SK-N-SH (cell line): ENCODE results near the gene CYP27B1. TPM values are rescaled to one million over a fixed set of nuclear protein-coding genes. Genes with fewer than 3 reads are reported as not detected.
A peak's percentile ranks its signal among the peaks of the same experiment; 100 is the strongest.

ENCODE experiments used
- CTCF ChIA-PET: fragments of 300-600, 350-600 bp; formaldehyde crosslinking; extraction: SDS; loops from one replicate; lab custom pipeline; 2021; lab: Yijun Ruan, JAX
- POLR2A ChIA-PET: fragments of 350-600 bp; sonication (Branson Sonifier 250); formaldehyde crosslinking; extraction: SDS; loops from one replicate; lab custom pipeline; 2020; ENCODE audit warnings: antibody characterized with exemption, inconsistent platforms; lab: Yijun Ruan, JAX
- DNase-seq: peaks from one replicate; pipeline ENCODE4 v3.0.0; 2012
- H2AFZ ChIP-seq: fragments of 200-600 bp; sonication (generic); 2 replicates; pipeline ENCODE4 v1.8.1; 2016; ENCODE audit warnings: antibody characterized with exemption, mild to moderate bottlenecking, low read depth
- H3F3A ChIP-seq: fragments of 200-600 bp; sonication (generic); replicated peaks from 2 replicates; pipeline ENCODE3; 2016; ENCODE audit warnings: antibody characterized with exemption, mild to moderate bottlenecking; ENCODE audit not compliant: insufficient read depth
- H3K27ac ChIP-seq, 2 experiments: fragments of 200-500 bp in 1 of 2; fragments of 200-600 bp in 1 of 2; sonication (Bioruptor generic) in 1 of 2; sonication (generic), shearing (Covaris generic) in 1 of 2; 2 replicates each; pipeline versions ENCODE4 v1.5.1 to v1.6.1; 2014 to 2016; ENCODE audit warnings: low read depth in 2 of 2, inconsistent platforms in 1 of 2, low read length in 1 of 2, mild to moderate bottlenecking in 1 of 2, mixed read lengths in 1 of 2
- H3K27me3 ChIP-seq: fragments of 200-600 bp; sonication (generic), shearing (Covaris generic); 2 replicates; pipeline ENCODE4 v1.6.1; 2016; ENCODE audit warnings: mixed run types; ENCODE audit not compliant: insufficient read depth
- H3K36me3 ChIP-seq, 2 experiments: fragments of 200-500 bp in 1 of 2; fragments of 200-600 bp in 1 of 2; sonication (Bioruptor generic) in 1 of 2; sonication (generic) in 1 of 2; replicated peaks in 1 of 2; 2 replicates each; pipeline versions ENCODE3 to v1.5.1; 2014 to 2016; ENCODE audit warnings: low read length in 1 of 2, mild to moderate bottlenecking in 1 of 2; ENCODE audit not compliant: insufficient read depth in 2 of 2, control insufficient read depth in 1 of 2
- H3K4me1 ChIP-seq, 2 experiments: fragments of 200-500 bp in 1 of 2; fragments of 200-600 bp in 1 of 2; sonication (Bioruptor generic) in 1 of 2; sonication (generic), shearing (Covaris generic) in 1 of 2; 2 replicates each; pipeline versions ENCODE4 v1.5.1 to v1.6.1; 2014 to 2016; ENCODE audit warnings: low read depth in 1 of 2, low read length in 1 of 2, mixed run types in 1 of 2; ENCODE audit not compliant: insufficient read depth in 2 of 2, control insufficient read depth in 1 of 2
- H3K4me2 ChIP-seq: fragments of 200-600 bp; sonication (generic), shearing (Covaris generic); 2 replicates; pipeline ENCODE4 v1.6.1; 2017; ENCODE audit warnings: mixed run types
- H3K4me3 ChIP-seq, 2 experiments: fragments of 200-500 bp in 1 of 2; fragments of 200-600 bp in 1 of 2; sonication (Bioruptor generic) in 1 of 2; sonication (generic), shearing (Covaris generic) in 1 of 2; 2 replicates each; pipeline versions ENCODE4 v1.5.1 to v1.8.1; 2014 to 2016; ENCODE audit warnings: low read depth in 2 of 2, inconsistent platforms in 1 of 2, low read length in 1 of 2, mild to moderate bottlenecking in 1 of 2, mixed read lengths in 1 of 2, moderate library complexity in 1 of 2
- H3K79me2 ChIP-seq: fragments of 200-600 bp; sonication (generic); 2 replicates; pipeline ENCODE4 v1.8.1; 2017; ENCODE audit warnings: mild to moderate bottlenecking; ENCODE audit not compliant: insufficient read depth
- H3K9ac ChIP-seq: fragments of 200-600 bp; sonication (generic); 2 replicates; pipeline ENCODE4 v1.6.1; 2017; ENCODE audit warnings: mixed run types
- H3K9me2 ChIP-seq: fragments of 200-600 bp; sonication (generic); 2 replicates; pipeline ENCODE4 v1.6.1; 2017; ENCODE audit warnings: mixed run types
- H3K9me3 ChIP-seq: fragments of 200-600 bp; sonication (generic); 2 replicates; pipeline ENCODE4 v1.6.1; 2017; ENCODE audit warnings: mixed run types, mild to moderate bottlenecking, moderate library complexity
- H4K20me1 ChIP-seq: fragments of 200-600 bp; sonication (generic); 2 replicates; pipeline ENCODE4 v1.6.1; 2017; ENCODE audit warnings: mild to moderate bottlenecking, mixed run types; ENCODE audit not compliant: insufficient read depth
- EP300 ChIP-seq, 2 experiments: IDR thresholded peaks; 2 replicates each; pipeline versions ENCODE4 v1.4.0 to v1.6.1; 2012; ENCODE audit warnings: borderline replicate concordance in 1 of 2, low read depth in 1 of 2, low read length in 1 of 2
- EZH2phosphoT487 ChIP-seq: fragments of 200-600 bp; sonication (generic); IDR thresholded peaks from 2 replicates; pipeline ENCODE4 v1.6.1; 2017; ENCODE audit warnings: low read depth, mixed run types, mild to moderate bottlenecking, antibody characterized with exemption, moderate library complexity, borderline replicate concordance
- FOSL2 ChIP-seq: IDR thresholded peaks from 2 replicates; pipeline ENCODE4 v1.4.0; 2012; ENCODE audit warnings: low read depth, mild to moderate bottlenecking, moderate library complexity, borderline replicate concordance
- GATA2 ChIP-seq: sonication (generic); formaldehyde crosslinking; IDR thresholded peaks from 2 replicates; pipeline ENCODE4 v1.5.0; 2020; ENCODE audit warnings: mild to moderate bottlenecking, missing genetic modification reagents
- NFIC ChIP-seq: IDR thresholded peaks from 2 replicates; pipeline ENCODE4 v1.4.0; 2012; ENCODE audit warnings: borderline replicate concordance
- RAD21 ChIP-seq: IDR thresholded peaks from 2 replicates; pipeline ENCODE4 v1.6.1; 2012; ENCODE audit warnings: mild to moderate bottlenecking, low read length
- RCOR1 ChIP-seq: fragments of 150-350 bp; IDR thresholded peaks from 2 replicates; pipeline ENCODE4 v1.6.1; 2017; ENCODE audit warnings: antibody characterized with exemption, low read length
- RFX5 ChIP-seq: IDR thresholded peaks from 2 replicates; pipeline ENCODE4 v1.6.1; 2012; ENCODE audit warnings: mild to moderate bottlenecking, improper control_type of control experiment, low read length
- YY1 ChIP-seq: IDR thresholded peaks from 2 replicates; pipeline ENCODE4 v1.4.0; 2012; ENCODE audit warnings: low read depth, mild to moderate bottlenecking
- WGBS: methylation state at CpG from one replicate; pipeline ENCODE4 v1.1.6; 2017; ENCODE audit warnings: low lambda C conversion rate; 5-methylcytosine and 5-hydroxymethylcytosine counted together
- polyA plus RNA-seq, 3 experiments: library from polyadenylated mRNA; depleted of rRNA; stranded (reverse); fragments of >200 nt; gene quantifications; 2 replicates each; pipeline ENCODE4 v1.2.3, GENCODE V29; 2012
- TF ChIP-seq, protein P1 (sequence below): IDR thresholded peaks from 2 replicates; pipeline ENCODE4 v1.4.0; 2012; ENCODE audit warnings: low read depth, borderline replicate concordance

CYP27B1 gene
- polyA plus RNA-seq, 1 of the 3 experiments (the other 2 are of a cell fraction): 1.7 TPM

DNA sequence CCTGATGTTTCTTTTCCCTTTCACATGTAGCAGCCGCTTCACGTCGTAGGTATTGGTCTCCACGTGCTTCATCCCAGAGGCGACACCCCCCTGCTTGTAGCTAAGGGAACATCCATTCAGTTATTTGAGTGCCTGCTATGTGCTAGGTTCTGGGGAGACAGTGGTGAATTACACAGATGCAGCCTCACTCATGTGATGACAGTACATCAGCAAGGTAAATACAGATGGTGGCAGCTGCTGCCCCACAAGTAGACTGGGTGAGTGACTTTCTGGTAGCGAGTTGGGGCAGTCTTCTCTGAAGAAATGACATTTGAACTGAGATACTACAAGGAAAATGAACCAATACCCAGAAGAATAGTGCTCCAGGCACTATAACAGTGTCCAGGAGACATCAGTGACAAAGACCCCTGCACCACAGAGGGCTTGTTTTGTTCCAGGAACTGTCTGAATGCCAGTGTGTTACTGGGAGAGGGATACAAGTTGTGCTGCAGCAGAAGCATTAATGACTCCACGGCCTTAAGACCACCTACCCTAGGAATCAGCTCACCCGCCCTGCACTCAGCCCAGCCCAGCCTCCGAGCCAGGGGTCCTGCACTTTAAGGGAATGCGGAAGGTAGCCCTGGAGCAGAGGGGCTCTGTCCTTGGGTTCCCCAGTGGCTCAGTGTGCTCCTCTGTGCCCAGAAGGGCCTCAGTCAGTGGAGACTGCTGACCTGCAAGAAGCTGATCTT, 44.3 kb upstream of the CYP27B1 start (continued):
- TF ChIP-seq GATA2 (CRISPR knock-in tag) (no peak), RFX5 (no peak), EP300 (IDR thresholded peaks at IDR 0.05; ENCODE audit: borderline replicate concordance in 1 of 2, low read depth in 1 of 2, low read length in 1 of 2) (no peak), RCOR1 (no peak), YY1 (no peak), RAD21 (no peak)
- TF ChIP-seq, protein P1, sequence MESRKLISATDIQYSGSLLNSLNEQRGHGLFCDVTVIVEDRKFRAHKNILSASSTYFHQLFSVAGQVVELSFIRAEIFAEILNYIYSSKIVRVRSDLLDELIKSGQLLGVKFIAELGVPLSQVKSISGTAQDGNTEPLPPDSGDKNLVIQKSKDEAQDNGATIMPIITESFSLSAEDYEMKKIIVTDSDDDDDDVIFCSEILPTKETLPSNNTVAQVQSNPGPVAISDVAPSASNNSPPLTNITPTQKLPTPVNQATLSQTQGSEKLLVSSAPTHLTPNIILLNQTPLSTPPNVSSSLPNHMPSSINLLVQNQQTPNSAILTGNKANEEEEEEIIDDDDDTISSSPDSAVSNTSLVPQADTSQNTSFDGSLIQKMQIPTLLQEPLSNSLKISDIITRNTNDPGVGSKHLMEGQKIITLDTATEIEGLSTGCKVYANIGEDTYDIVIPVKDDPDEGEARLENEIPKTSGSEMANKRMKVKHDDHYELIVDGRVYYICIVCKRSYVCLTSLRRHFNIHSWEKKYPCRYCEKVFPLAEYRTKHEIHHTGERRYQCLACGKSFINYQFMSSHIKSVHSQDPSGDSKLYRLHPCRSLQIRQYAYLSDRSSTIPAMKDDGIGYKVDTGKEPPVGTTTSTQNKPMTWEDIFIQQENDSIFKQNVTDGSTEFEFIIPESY: no peak

DNA sequence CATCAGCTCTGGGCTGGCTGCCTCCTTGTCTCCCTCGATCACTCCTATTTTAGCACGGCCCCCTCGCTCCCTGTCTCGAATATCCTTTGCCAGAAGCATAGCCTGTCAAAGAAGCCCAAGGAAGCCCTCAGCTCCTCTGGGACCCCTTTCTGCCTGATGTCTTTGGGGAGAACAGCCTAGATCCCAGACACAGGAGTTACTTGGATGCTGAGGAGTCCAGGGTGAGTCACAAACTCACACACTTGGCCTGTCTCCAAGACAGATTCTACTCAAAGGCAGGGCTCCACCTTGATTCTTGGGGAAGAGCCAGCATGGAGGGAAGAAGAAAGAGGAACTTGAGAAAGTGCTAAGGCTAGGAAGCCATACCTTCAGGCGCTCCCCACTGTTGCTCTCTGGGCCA, 43.6 kb upstream of the CYP27B1 start:
- Histone ChIP-seq H3K79me2 (no peaks in the 10 kb centered on the region), H3K4me3 (no peak overlapping the region), H3F3A (no peaks in the 10 kb centered on the region), H3K27ac (no peak overlapping the region), H3K4me1 (peaks cover 0 to 10% of the 10 kb centered on the region in 2 experiments; a peak in 1 of 4 replicates), H4K20me1 (no peaks in the 10 kb centered on the region), H3K27me3 (no peaks in the 10 kb centered on the region), H3K9me2 (no peaks in the 10 kb centered on the region), H3K9me3 (no peaks in the 10 kb centered on the region), H3K36me3 (peaks cover 6 to 35% of the 10 kb centered on the region in 2 experiments), H2AFZ (no peak overlapping the region), H3K4me2 (no peak overlapping the region), H3K9ac (no peak overlapping the region)
- TF ChIP-seq, protein P1: no peak
- no peak for TF ChIP-seq EP300 (IDR thresholded peaks at IDR 0.05; ENCODE audit: borderline replicate concordance in 1 of 2, low read depth in 1 of 2, low read length in 1 of 2)
- no peak for TF ChIP-seq GATA2 (CRISPR knock-in tag)
- TF ChIP-seq RFX5: no peak
- TF ChIP-seq RCOR1: no peak
- peak; percentile 60 for TF ChIP-seq NFIC
- TF ChIP-seq FOSL2: peak; percentile 48; the same call in 1 of the 2 replicates
- no peak for TF ChIP-seq EZH2phosphoT487
- no peak for DNase-seq
- ChIA-PET POLR2A (no interaction called here), CTCF (interaction anchor here (0.8 to 10.2 kb wide), 4 partner anchors 8 to 94 kb away, joined by 3 to 96 read pairs (median 5); no protein-coding TSS in a partner anchor)
- WGBS: 87% methylated on average over 5 of the region's 5 CpGs
